HCT116 (cell line): ENCODE data around the gene SLC12A4.

Experiments used
- POLR2A ChIP-seq: IDR thresholded peaks from 2 replicates; pipeline ENCODE4 v1.7.0; 2011; ENCODE audit warnings: borderline replicate concordance; ENCODE audit not compliant: insufficient read depth, insufficient read length; ENCODE audit errors: extremely low read depth
- SIN3A ChIP-seq: IDR thresholded peaks from 2 replicates; pipeline ENCODE4 v1.6.1; 2012; ENCODE audit warnings: low read depth
- SP1 ChIP-seq: IDR thresholded peaks from 2 replicates; pipeline ENCODE4 v1.6.1; 2012; ENCODE audit warnings: low read depth
- YY1 ChIP-seq: IDR thresholded peaks from 2 replicates; pipeline ENCODE4 v1.6.1; 2011; ENCODE audit warnings: low read length, low read depth, moderate library complexity, mild to moderate bottlenecking; ENCODE audit not compliant: insufficient replicate concordance; ENCODE audit errors: extremely low read depth
- TF ChIP-seq, protein P1 (sequence below): IDR thresholded peaks from 2 replicates; pipeline ENCODE4 v1.6.1; 2012
- TF ChIP-seq, protein P2 (sequence below), 3 experiments: fragments of 200-600 bp in 1 of 3; sonication (generic) in 1 of 3; IDR thresholded peaks in 2 of 3; conservative IDR thresholded peaks in 1 of 3; 2 replicates each; pipeline ENCODE4 v1.5.1; 2012 to 2017; ENCODE audit warnings: low read depth in 2 of 3, low read length in 2 of 3, antibody characterized with exemption in 1 of 3, borderline replicate concordance in 1 of 3, control low read depth in 1 of 3, mild to moderate bottlenecking in 1 of 3, mixed read lengths in 1 of 3, mixed run types in 1 of 3, moderate library complexity in 1 of 3; ENCODE audit not compliant: insufficient read depth in 1 of 3

DNA sequence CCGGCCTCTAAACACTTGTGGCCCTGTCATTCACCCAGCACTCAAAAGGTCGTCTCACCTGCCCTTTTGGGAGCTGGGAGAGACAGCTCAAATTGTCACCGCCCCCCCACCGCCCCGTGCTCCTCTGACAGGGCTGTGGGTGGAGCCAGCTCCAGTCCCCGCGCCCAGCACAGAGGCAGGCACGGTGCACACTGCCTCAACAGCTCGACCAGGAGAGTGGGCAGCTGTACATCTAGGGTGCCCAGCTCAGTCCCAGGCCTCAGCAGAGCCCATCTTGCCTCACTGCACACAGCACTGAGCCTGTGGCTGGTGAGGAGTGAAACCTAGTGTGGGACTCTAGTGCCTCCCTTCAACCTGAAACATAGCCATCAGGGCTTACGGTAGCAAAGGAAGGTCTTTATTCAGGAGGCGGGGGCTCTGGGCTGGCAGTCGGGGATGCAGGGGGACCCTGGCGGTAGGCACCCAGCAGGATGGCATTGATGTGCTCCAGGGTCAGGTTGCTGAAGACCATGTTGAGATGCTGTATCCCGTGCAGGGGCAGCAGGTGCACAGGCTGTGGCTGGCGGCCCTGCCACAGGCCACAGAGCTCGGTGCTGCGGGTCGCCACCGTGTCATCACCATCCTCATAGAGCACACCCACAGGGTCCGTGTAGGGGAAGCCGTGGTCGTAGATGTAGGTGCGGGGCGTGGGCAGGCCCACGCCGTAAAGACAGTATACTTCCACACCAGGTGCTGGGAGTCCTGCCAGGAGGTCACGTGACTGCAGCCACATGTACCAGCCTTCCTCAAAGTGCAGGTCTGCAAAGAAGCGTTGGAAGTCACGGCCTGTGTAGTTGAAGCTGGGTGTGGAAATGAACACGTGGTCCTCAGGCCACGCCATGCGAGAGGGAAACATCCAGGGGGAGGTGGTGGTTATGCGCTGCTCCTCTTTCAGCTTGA lies 28.7 kb downstream of the SLC12A4 start:
- TF ChIP-seq SIN3A (no peak), SP1 (no peak), YY1 (no peak), POLR2A (no peak)
- TF ChIP-seq, protein P1, sequence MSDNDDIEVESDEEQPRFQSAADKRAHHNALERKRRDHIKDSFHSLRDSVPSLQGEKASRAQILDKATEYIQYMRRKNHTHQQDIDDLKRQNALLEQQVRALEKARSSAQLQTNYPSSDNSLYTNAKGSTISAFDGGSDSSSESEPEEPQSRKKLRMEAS = no peak
- TF ChIP-seq, protein P2, sequence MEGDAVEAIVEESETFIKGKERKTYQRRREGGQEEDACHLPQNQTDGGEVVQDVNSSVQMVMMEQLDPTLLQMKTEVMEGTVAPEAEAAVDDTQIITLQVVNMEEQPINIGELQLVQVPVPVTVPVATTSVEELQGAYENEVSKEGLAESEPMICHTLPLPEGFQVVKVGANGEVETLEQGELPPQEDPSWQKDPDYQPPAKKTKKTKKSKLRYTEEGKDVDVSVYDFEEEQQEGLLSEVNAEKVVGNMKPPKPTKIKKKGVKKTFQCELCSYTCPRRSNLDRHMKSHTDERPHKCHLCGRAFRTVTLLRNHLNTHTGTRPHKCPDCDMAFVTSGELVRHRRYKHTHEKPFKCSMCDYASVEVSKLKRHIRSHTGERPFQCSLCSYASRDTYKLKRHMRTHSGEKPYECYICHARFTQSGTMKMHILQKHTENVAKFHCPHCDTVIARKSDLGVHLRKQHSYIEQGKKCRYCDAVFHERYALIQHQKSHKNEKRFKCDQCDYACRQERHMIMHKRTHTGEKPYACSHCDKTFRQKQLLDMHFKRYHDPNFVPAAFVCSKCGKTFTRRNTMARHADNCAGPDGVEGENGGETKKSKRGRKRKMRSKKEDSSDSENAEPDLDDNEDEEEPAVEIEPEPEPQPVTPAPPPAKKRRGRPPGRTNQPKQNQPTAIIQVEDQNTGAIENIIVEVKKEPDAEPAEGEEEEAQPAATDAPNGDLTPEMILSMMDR (IDR thresholded peaks at IDR 0.05 in 2 of 3, conservative IDR thresholded peaks at IDR 0.05 in 1 of 3; ENCODE audit: borderline replicate concordance in 1 of 3, insufficient read depth in 1 of 3, low read depth in 2 of 3, low read length in 2 of 3) = no peak
